ENCODE measurements around the gene PSMD12. TPM values are rescaled to one million over a fixed set of nuclear protein-coding genes. Genes with fewer than 3 reads are reported as not detected.
"Not testable (repeated sequence)": the region's sequence is repeated elsewhere in the genome, so short reads cannot be mapped to it uniquely, and the experiment has no call there.

Gene PSMD12
- total RNA-seq, 1 experiment from 2014 or later = 12.9 TPM

- in situ Hi-C loops (cut with HindIII; ENCODE audit: low pct_unique_long_range_greater_than_20kb, low sequenced_read_pairs); DNase-seq (ENCODE audit: low read depth): not testable (repeated sequence)
These were observed 39.2 kb downstream of the PSMD12 start for GRCh38 chr17:67326959-67327745.

- DNase-seq (ENCODE audit: low read depth) = no peak
- in situ Hi-C loops (cut with HindIII; ENCODE audit: low pct_unique_long_range_greater_than_20kb, low sequenced_read_pairs) = no loop called here
These were observed 39.9 kb downstream of the PSMD12 start for GRCh38 chr17:67326440-67326839.

- DNase-seq (ENCODE audit: low read depth) = no peak
- in situ Hi-C loops (cut with HindIII; ENCODE audit: low pct_unique_long_range_greater_than_20kb, low sequenced_read_pairs) = no loop called here
These were observed 42.0 kb downstream of the PSMD12 start for GRCh38 chr17:67324330-67324729.

- in situ Hi-C loops (cut with HindIII; ENCODE audit: low pct_unique_long_range_greater_than_20kb, low sequenced_read_pairs) = no loop called here
- DNase-seq (ENCODE audit: low read depth) = no peak
These were observed 42.9 kb downstream of the PSMD12 start for GRCh38 chr17:67323445-67323844.

GRCh38 chr17:67322042-67322787 is 44.2 kb downstream of the PSMD12 start:
- peak; percentile 30 for DNase-seq (ENCODE audit: low read depth)
- in situ Hi-C loops (cut with HindIII; ENCODE audit: low pct_unique_long_range_greater_than_20kb, low sequenced_read_pairs) = no loop called here

GRCh38 chr17:67321486-67321885 is 44.9 kb downstream of the PSMD12 start:
- in situ Hi-C loops (cut with HindIII; ENCODE audit: low pct_unique_long_range_greater_than_20kb, low sequenced_read_pairs); DNase-seq (ENCODE audit: low read depth): not testable (repeated sequence)

- DNase-seq (ENCODE audit: low read depth) = no peak
- in situ Hi-C loops (cut with HindIII; ENCODE audit: low pct_unique_long_range_greater_than_20kb, low sequenced_read_pairs) = no loop called here
These were observed 49.6 kb downstream of the PSMD12 start for GRCh38 chr17:67316781-67317180.

GRCh38 chr17:67315865-67316264 is 50.5 kb downstream of the PSMD12 start:
- DNase-seq (ENCODE audit: low read depth) = no peak
- in situ Hi-C loops (cut with HindIII; ENCODE audit: low pct_unique_long_range_greater_than_20kb, low sequenced_read_pairs) = no loop called here

- in situ Hi-C loops (cut with HindIII; ENCODE audit: low pct_unique_long_range_greater_than_20kb, low sequenced_read_pairs) = no loop called here
- no peak for DNase-seq (ENCODE audit: low read depth)
These were observed 54.1 kb downstream of the PSMD12 start for GRCh38 chr17:67312265-67312664.

GRCh38 chr17:67311575-67311974 is 54.8 kb downstream of the PSMD12 start:
- DNase-seq (ENCODE audit: low read depth) = no peak
- in situ Hi-C loops (cut with HindIII; ENCODE audit: low pct_unique_long_range_greater_than_20kb, low sequenced_read_pairs) = no loop called here

GRCh38 chr17:67310406-67310805 is 56.0 kb downstream of the PSMD12 start:
- in situ Hi-C loops (cut with HindIII; ENCODE audit: low pct_unique_long_range_greater_than_20kb, low sequenced_read_pairs) = no loop called here
- no peak for DNase-seq (ENCODE audit: low read depth)

- DNase-seq (ENCODE audit: low read depth); in situ Hi-C loops (cut with HindIII; ENCODE audit: low pct_unique_long_range_greater_than_20kb, low sequenced_read_pairs): not testable (repeated sequence)
These were observed 60.7 kb downstream of the PSMD12 start for GRCh38 chr17:67305446-67306235.

- in situ Hi-C loops (cut with HindIII; ENCODE audit: low pct_unique_long_range_greater_than_20kb, low sequenced_read_pairs) = no loop called here
- no peak for DNase-seq (ENCODE audit: low read depth)
These were observed 68.9 kb downstream of the PSMD12 start for GRCh38 chr17:67297454-67297960.

GRCh38 chr17:67294451-67295199 is 71.8 kb downstream of the PSMD12 start:
- DNase-seq (ENCODE audit: low read depth) = no peak
- in situ Hi-C loops (cut with HindIII; ENCODE audit: low pct_unique_long_range_greater_than_20kb, low sequenced_read_pairs) = no loop called here

- in situ Hi-C loops (cut with HindIII; ENCODE audit: low pct_unique_long_range_greater_than_20kb, low sequenced_read_pairs) = no loop called here
- DNase-seq (ENCODE audit: low read depth) = no peak
These were observed 72.8 kb downstream of the PSMD12 start for GRCh38 chr17:67293251-67294203.

GRCh38 chr17:67290711-67291291 is 75.6 kb downstream of the PSMD12 start:
- no peak for DNase-seq (ENCODE audit: low read depth)
- in situ Hi-C loops (cut with HindIII; ENCODE audit: low pct_unique_long_range_greater_than_20kb, low sequenced_read_pairs) = no loop called here

GRCh38 chr17:67290244-67290643 is 76.1 kb downstream of the PSMD12 start:
- in situ Hi-C loops (cut with HindIII; ENCODE audit: low pct_unique_long_range_greater_than_20kb, low sequenced_read_pairs) = no loop called here
- DNase-seq (ENCODE audit: low read depth) = no peak
